Erythroblast (primary cell): ENCODE measurements around the gene CCL23.
"Not testable (repeated sequence)": the region's sequence is repeated elsewhere in the genome, so short reads cannot be mapped to it uniquely, and the experiment has no call there.

Experiments used
- DNase-seq, 2 experiments: peaks; one replicate each; lab custom pipeline; 2025; lab: John Stamatoyannopoulos, UW
- GATA1 ChIP-seq: IDR thresholded peaks from 2 replicates; pipeline ENCODE4 v1.6.1; 2011; ENCODE audit warnings: low read depth, mild to moderate bottlenecking, control low read depth, low read length, moderate library complexity
- POLR2A ChIP-seq: IDR thresholded peaks from 2 replicates; pipeline ENCODE4 v1.6.1; 2011; ENCODE audit warnings: mild to moderate bottlenecking, low read length

CCL23 gene

GRCh38 chr17:35998018-35998545 lies 19.7 kb downstream of the CCL23 start:
- TF ChIP-seq GATA1 (no peak), POLR2A (no peak)
- no peak for DNase-seq

- not testable (repeated sequence) for DNase-seq
Measured at GRCh38 chr17:35995346-35995745, 22.4 kb downstream of the CCL23 start.

DNA sequence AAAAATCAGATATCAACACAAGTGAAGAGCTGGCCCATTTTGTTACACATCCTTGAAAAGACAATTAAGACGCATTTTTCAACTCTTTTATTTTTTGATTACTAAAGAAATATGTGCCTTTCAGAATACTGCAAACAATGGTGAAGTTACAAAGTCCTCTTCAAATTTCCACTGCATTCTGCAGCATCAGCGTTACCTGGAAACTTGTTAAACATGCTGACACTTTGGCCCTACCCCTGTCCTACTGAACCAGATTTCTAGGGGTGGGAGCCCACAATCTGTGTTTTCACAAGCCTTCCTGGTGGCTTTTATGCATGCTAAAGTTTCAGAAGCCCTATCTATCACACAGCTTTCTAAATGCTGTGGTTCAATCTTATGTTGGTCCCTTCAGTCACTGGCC lies 26.7 kb downstream of the CCL23 start:
- no peak for DNase-seq
- no peak for TF ChIP-seq POLR2A
- no peak for TF ChIP-seq GATA1

- no peak for TF ChIP-seq POLR2A
- TF ChIP-seq GATA1: no peak
Measured at GRCh38 chr17:35988164-35988563, 29.6 kb downstream of the CCL23 start.

GRCh38 chr17:35986643-35987042 lies 31.1 kb downstream of the CCL23 start, which contains the start of gene CCL14:
TSS of gene CCL14 (minus strand) at chr17:35986729. CDS start at chr17:35986649, 80 bp downstream.
- no peak for TF ChIP-seq GATA1
- no peak for DNase-seq

More at GRCh38 chr17:35988164-35988563, 29.6 kb downstream of the CCL23 start:
- no peak for DNase-seq

- no peak for DNase-seq
- TF ChIP-seq POLR2A (no peak), GATA1 (no peak)
Measured at GRCh38 chr17:35984140-35984539, 33.6 kb downstream of the CCL23 start.

DNA sequence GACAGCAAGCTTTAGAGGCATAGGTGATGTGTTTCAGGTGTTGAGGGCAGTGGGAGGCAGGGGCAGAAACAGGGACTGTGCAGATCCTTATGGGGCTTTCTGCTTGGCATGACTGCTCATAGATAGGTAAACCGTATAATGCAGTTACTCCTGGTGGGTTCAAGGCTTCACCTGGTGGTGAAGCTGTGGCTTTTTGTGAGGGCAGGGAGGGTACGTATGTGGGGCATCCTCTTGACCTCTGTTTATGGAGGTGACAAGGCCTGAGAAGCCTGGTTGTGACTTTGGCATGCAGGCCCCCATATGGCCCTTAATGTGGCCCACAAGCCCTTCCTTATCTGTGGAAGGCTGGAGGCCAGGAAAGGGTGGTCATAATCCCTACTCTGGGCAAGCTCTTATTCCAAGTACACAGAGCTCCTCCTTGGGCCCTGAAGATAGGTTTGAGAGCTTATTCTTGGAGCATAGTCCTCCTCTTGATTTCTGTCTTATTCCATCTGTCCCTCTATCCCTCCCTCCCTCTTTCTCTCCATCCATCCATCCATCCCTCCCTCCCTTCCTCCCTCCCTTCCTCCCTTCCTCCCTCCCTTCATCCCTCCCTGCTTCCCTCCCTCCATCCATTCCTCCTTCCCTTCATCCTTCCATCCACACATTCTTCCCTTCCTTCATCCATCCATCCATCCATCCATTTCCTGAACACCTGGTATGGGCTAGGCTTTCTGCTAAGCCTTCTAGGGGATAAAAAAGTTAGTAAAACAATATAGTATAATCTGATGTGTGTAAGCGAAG lies 35.2 kb downstream of the CCL23 start:
- no peak for DNase-seq
- no peak for TF ChIP-seq POLR2A
- TF ChIP-seq GATA1: no peak

GRCh38 chr17:35981908-35982330 lies 35.9 kb downstream of the CCL23 start:
- no peak for TF ChIP-seq POLR2A
- TF ChIP-seq GATA1: no peak
- peak in 1 of 2 experiments; percentile 5 for DNase-seq

DNA sequence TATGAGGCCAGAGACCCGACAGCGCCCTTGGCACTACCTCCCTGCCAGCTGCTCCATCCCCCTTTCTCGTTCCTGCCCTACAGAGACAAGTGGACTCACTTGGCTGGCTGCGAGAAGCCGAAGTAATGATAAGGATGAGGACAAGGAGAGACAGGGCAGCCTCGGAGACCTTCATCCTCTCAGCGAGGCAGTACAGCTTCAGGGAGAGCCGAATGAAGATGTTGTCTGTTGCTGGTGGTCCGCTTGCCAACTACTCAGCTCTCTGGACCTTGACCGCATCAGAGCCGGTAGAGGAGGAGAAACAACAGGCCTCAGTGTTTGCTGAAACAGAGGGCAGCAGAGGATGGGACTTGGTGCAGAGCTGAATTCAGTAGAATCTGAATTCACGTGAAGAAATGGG lies 36.5 kb downstream of the CCL23 start, which contains the start of gene CCL16:
Gene CCL16 (minus strand): TSS at position 252 of the 400 bp plus-strand sequence. CDS start 77 bp downstream, at position 175.
- DNase-seq: no peak

GRCh38 chr17:35978346-35978745 lies 39.4 kb downstream of the CCL23 start:
- TF ChIP-seq POLR2A: no peak
- TF ChIP-seq GATA1: no peak
- no peak for DNase-seq

More for the DNA sequence above, 36.5 kb downstream of the CCL23 start, which contains the start of gene CCL16:
- no peak for TF ChIP-seq POLR2A
- TF ChIP-seq GATA1: no peak

DNA sequence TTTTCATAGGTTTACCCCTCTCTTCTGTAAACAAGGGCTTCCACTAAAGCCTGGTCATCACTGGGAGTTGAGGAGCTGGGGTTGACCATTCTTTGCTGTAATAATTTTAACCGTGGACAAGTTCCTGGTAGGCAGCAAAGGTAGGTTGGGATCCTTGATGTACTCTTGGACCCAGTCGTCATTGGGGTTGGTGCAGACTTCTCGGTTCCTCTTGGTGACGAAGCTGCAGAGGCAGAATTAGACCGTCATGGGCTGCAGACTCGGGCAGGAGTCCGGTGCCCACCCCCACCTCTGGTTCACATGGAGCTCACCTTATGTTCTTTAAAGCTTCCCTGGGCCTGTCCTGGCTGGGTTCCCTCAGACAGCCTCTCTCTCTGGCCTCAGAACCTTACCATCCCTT lies 40.3 kb downstream of the CCL23 start:
- DNase-seq: no peak
- TF ChIP-seq POLR2A (no peak), GATA1 (no peak)

DNA sequence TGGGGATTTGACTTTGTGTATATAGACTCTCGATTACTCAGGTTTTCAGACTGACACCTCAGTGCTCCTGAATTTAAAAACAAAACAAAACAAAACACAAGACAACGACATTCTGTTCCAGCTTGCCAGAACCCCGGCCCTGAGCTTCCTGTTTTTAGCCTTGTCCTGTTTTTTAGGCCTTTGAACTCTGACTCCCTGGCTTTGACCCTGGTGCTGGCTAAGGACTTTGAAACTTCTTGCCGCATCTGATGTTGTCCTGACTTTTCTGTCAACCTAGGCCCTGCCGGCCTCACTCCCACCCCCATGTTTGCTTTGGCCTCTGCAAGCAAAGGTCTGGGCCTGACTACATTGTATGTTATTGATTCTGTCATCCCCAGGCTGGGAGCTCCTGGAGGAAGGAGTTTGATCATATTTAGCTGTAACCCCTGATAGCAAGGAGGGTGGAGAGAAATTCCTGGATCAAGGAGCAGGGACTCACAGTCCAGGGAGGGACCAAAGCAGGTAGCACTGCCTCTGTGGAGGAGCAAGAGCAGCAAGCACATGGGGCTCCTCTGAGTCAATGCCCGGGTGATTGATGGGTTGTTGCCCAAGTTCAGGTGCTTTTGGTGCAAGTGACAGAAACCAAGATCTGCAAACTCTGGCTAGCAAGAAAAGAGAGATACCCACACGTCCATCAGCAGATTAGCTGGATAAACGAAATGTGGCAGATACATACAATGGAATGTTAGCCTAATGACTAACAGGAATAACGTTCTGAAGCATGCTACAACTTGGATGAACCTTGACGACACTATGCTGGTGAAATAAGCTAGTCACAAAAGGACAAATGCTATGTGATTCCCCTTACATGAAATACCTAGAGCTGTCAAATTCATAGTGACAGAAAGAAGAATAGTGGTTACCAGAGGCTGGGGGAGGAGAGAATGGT lies 44.2 kb downstream of the CCL23 start:
- DNase-seq: no peak
- TF ChIP-seq GATA1: no peak
- TF ChIP-seq POLR2A: no peak

DNA sequence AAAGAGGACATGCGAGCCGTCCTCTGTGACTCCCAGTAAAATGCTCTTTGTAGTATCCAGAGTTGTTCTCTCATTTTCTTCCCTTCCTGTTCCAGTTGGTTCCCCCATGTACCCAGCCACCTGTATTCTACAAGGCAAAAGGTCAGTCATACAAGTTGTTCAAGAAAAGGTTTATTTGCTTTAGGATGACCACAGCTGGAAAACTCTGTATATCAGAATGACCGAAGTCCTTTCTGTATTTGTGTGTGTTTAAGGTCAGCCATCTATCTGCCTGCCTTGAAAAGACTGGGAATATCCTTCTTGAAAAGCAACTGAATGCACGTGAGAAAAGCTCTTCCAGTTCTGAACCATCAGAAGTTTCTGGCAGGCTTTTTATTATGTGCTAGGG lies 44.8 kb downstream of the CCL23 start:
- DNase-seq: no peak
- TF ChIP-seq POLR2A: no peak
- TF ChIP-seq GATA1: no peak
